Subcutaneous abdominal adipose tissue (tissue), 5 donors: Measurements from ENCODE around the gene ELF5.

Experiments used
- H3K27ac ChIP-seq: one replicate; pipeline ENCODE4 v1.7.0; 2013; ENCODE audit warnings: low read depth, mild to moderate bottlenecking, inconsistent platforms, low read length, moderate library complexity
- H3K27me3 ChIP-seq, 5 donors: one replicate each; pipeline ENCODE4 v1.7.0; 2013; ENCODE audit warnings: low read length in 5 of 5, inconsistent platforms in 1 of 5; ENCODE audit not compliant: control insufficient read depth in 5 of 5, insufficient read depth in 4 of 5
- H3K36me3 ChIP-seq, 5 donors: one replicate each; pipeline ENCODE4 v1.7.0; 2013; ENCODE audit warnings: low read length in 5 of 5; ENCODE audit not compliant: control insufficient read depth in 5 of 5, insufficient read depth in 5 of 5
- H3K4me1 ChIP-seq, 5 donors: one replicate each; pipeline ENCODE4 v1.7.0; 2013; ENCODE audit warnings: low read length in 5 of 5, mild to moderate bottlenecking in 3 of 5, moderate library complexity in 1 of 5; ENCODE audit not compliant: control insufficient read depth in 5 of 5, insufficient read depth in 5 of 5
- H3K4me3 ChIP-seq, 5 donors: one replicate each; pipeline ENCODE4 v1.7.0; 2013; ENCODE audit warnings: low read length in 5 of 5, low read depth in 1 of 5
- H3K9ac ChIP-seq, 5 donors: one replicate each; pipeline ENCODE4 v1.7.0; 2013; ENCODE audit warnings: low read length in 5 of 5, mild to moderate bottlenecking in 4 of 5, moderate library complexity in 3 of 5
- H3K9me3 ChIP-seq, 5 donors: one replicate each; pipeline ENCODE4 v1.7.0; 2013; ENCODE audit warnings: low read length in 5 of 5; ENCODE audit not compliant: control insufficient read depth in 5 of 5
- donor health status: healthy.
- donor health status: healthy.
- donor health status: healthy.
- donor health status: healthy.
- donor health status: healthy.

Gene ELF5

GRCh38 chr11:34481307-34481706 is 32.3 kb downstream of the ELF5 start:
- Histone ChIP-seq H3K36me3 (no peaks in the 10 kb centered on the region), H3K27me3 (no peaks in the 10 kb centered on the region), H3K4me1 (peaks cover 0 to 2% (median 0%) of the 10 kb centered on the region in 5 donors), H3K4me3 (no peak overlapping the region), H3K27ac (no peak overlapping the region), H3K9ac (no peak overlapping the region), H3K9me3 (no peaks in the 10 kb centered on the region)

- Histone ChIP-seq H3K4me3 (no peak overlapping the region), H3K36me3 (no peaks in the 10 kb centered on the region), H3K9ac (no peak overlapping the region), H3K9me3 (no peaks in the 10 kb centered on the region), H3K27me3 (no peaks in the 10 kb centered on the region), H3K27ac (no peak overlapping the region), H3K4me1 (peaks cover 0 to 5% (median 0%) of the 10 kb centered on the region in 5 donors)
Measured at GRCh38 chr11:34480314-34480713, 33.3 kb downstream of the ELF5 start.

DNA sequence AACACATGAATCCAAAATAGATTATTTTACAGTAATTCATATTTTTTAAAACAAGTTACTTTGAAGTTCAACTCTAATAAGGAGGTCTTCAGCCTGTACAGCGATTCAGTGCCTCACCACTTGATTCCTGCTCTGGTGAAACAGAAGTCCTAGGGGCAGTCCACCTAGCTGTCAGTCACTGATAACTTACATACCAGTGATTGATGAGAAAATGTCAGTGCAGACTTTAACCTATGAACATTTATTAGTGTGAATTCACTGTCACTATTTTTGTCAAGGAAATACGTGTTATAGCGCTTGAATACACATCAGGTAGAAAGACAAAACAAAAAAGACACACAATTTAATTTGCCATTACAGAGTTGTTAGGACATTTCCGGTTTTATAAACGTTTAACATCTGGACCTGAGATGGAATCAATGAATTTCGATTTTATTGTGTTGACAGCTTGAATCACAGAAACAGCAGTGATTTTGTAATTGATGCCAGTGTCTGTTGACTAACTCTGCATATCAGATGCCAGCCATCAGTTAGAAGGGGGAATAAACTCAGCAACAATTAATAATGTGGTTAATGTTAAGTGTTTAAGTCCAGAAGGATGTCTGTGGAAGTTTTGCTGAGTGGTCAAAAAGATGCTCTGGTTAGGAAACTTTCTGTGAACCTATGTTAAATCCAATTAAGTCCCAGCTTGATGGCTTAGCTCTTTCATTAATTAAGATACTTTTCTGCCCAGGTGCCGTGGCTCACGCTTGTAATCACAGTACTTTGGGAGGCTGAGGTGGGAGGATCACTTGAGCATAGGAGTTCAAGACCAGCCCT is 34.5 kb downstream of the ELF5 start:
- Histone ChIP-seq H3K9ac (no peak overlapping the region), H3K27ac (no peak overlapping the region), H3K4me3 (no peak overlapping the region), H3K9me3 (no peaks in the 10 kb centered on the region), H3K27me3 (no peaks in the 10 kb centered on the region), H3K4me1 (peaks cover 0 to 6% (median 2%) of the 10 kb centered on the region in 5 donors), H3K36me3 (peaks cover 0 to 8% (median 3%) of the 10 kb centered on the region in 5 donors)

DNA sequence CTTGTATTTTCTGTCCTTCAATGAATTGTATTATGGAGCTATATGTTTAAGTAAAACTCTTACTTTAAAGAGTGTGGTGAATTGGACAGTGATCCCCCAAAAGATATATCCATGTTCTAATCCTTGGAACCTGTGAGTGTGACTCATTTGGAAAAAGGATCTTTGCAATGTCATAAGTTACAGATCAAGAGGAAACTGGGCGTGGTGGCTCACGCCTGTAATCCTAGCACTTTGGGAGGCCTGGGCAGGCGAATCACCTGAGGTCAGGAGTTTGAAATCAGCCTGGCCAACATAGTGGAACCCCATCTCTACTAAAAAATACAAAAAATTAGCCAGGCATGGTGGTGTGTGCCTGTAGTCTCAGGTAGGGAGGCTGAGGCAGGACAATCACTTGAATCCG is 36.7 kb downstream of the ELF5 start:
- Histone ChIP-seq H3K4me3 (no peak overlapping the region), H3K4me1 (peaks cover 0 to 6% (median 2%) of the 10 kb centered on the region in 5 donors), H3K27ac (no peak overlapping the region), H3K9me3 (no peaks in the 10 kb centered on the region), H3K9ac (no peak overlapping the region), H3K27me3 (no peaks in the 10 kb centered on the region), H3K36me3 (peaks cover 7 to 27% (median 24%) of the 10 kb centered on the region in 5 donors)

GRCh38 chr11:34475656-34476055 is 37.9 kb downstream of the ELF5 start:
- H3K9me3 ChIP-seq = no peaks in the 10 kb centered on the region
- H3K9ac ChIP-seq = no peak overlapping the region
- no peak overlapping the region for H3K27ac ChIP-seq
- no peak overlapping the region for H3K4me3 ChIP-seq
- peaks cover 14 to 38% (median 36%) of the 10 kb centered on the region in 5 donors for H3K36me3 ChIP-seq
- H3K27me3 ChIP-seq = no peaks in the 10 kb centered on the region
- H3K4me1 ChIP-seq = peaks cover 0 to 6% (median 2%) of the 10 kb centered on the region in 5 donors

- Histone ChIP-seq H3K9ac (no peak overlapping the region), H3K27ac (no peak overlapping the region), H3K4me1 (peaks cover 0 to 6% (median 0%) of the 10 kb centered on the region in 5 donors), H3K4me3 (no peak overlapping the region), H3K9me3 (no peaks in the 10 kb centered on the region), H3K36me3 (peaks cover 24 to 58% (median 56%) of the 10 kb centered on the region in 5 donors), H3K27me3 (no peaks in the 10 kb centered on the region)
Measured at GRCh38 chr11:34473603-34474169, 39.9 kb downstream of the ELF5 start.

DNA sequence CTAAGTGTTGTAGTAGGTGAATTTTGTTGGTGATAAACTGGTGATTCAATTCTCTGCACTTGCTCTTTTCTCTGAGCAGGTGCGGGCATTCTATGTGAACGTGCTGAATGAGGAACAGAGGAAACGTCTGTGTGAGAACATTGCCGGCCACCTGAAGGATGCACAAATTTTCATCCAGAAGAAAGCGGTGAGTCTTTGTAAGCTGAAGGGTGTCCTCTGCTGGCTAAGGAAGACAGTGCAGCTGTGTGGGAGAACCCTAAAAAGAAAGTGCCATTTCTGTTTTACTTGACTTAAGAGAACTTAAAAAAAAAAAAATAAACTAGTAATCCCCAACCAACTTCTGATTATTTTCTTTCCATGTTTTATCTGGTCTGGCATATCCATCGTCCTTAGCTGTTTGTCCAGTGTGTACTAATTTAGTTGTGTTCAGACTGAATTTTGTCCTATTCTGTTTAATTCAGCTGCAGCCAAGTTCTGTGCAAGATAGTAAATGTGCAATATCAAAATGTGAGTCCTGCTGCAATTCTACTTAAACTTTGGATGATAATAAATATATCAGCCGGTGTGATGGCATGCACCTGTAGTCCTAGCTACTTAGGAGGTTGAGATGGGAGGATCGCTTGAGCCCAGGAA is 45.3 kb downstream of the ELF5 start:
- Histone ChIP-seq H3K4me3 (no peak overlapping the region), H3K36me3 (peaks cover 62 to 91% (median 86%) of the 10 kb centered on the region in 5 donors), H3K27me3 (no peaks in the 10 kb centered on the region), H3K9ac (no peak overlapping the region), H3K9me3 (peaks cover 0 to 8% (median 4%) of the 10 kb centered on the region in 5 donors), H3K27ac (no peak overlapping the region), H3K4me1 (peaks cover 0 to 9% (median 6%) of the 10 kb centered on the region in 5 donors)

DNA sequence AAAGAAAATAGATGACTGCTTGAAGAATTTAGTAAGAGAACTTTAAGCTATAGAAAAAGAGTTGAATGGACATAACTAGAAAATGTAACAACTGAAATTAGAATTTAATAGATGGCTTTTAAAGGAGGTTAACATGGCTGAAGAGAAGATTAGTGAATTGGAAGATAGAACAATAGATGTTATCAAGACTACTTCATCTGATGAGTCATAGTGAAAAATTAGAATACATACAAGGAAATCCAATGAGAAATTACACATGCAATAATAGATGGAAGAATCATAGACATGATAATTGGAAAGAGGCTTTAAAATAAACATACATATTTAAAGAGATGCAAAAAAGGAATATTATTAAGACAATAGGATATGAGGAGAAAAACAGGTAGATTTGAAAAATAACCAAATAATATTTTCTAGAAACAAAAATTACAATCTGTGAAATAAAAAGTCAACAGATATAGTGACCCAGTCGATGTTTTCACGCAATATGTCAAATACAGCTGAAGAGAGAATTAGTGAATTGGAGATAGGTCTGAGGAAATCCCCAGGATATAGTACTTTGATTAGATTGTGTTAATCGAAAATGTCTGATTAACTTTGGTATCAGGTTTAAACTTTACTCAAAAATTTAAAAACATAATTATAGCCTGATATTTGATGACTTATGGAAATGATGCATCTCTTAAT is 46.6 kb downstream of the ELF5 start:
- no peak overlapping the region for H3K4me3 ChIP-seq
- H3K9ac ChIP-seq = no peak overlapping the region
- H3K36me3 ChIP-seq = peaks cover 69 to 90% (median 84%) of the 10 kb centered on the region in 5 donors

GRCh38 chr11:34464591-34465051 is 49.0 kb downstream of the ELF5 start:
- Histone ChIP-seq H3K27me3 (no peaks in the 10 kb centered on the region), H3K36me3 (peaks cover 60 to 90% (median 80%) of the 10 kb centered on the region in 5 donors), H3K4me3 (no peak overlapping the region), H3K9ac (no peak overlapping the region), H3K9me3 (peaks cover 0 to 8% (median 4%) of the 10 kb centered on the region in 5 donors), H3K27ac (no peak overlapping the region), H3K4me1 (peaks cover 0 to 20% (median 13%) of the 10 kb centered on the region in 5 donors)

More for the DNA sequence above, 46.6 kb downstream of the ELF5 start:
- H3K27ac ChIP-seq = no peak overlapping the region
- no peaks in the 10 kb centered on the region for H3K27me3 ChIP-seq
- H3K9me3 ChIP-seq = peaks cover 0 to 8% (median 4%) of the 10 kb centered on the region in 5 donors
- peaks cover 0 to 9% (median 7%) of the 10 kb centered on the region in 5 donors for H3K4me1 ChIP-seq
